WTC11 (cell line): ENCODE measurements around the gene PRSS38. TPM values are rescaled to one million over a fixed set of nuclear protein-coding genes. Genes with fewer than 3 reads are reported as not detected.

Experiments
- ATAC-seq: fragments of 200-7000 bp; cut with Tn5 transposase; 2 replicates; pipeline ENCODE4 v1.10.0; 2021; ENCODE audit warnings: mild to moderate bottlenecking, moderate library complexity
- CTCF ChIA-PET: fragments of 300-600 bp; sonication (Branson Sonifier 250); formaldehyde crosslinking; loops from one replicate; lab custom pipeline; 2021; ENCODE audit warnings: antibody characterized with exemption; lab: Charles Lee
- POLR2A ChIA-PET: fragments of 350-600 bp; sonication (Branson Sonifier 250); formaldehyde crosslinking; loops from one replicate; lab custom pipeline; 2021; ENCODE audit warnings: antibody characterized with exemption; lab: Charles Lee
- DNase-seq: peaks from one replicate; pipeline ENCODE4 v3.0.0; 2021; ENCODE audit warnings: low spot score
- H3K27ac Mint-ChIP-seq: 2 replicates; pipeline ENCODE4 v1.8.0; 2021; ENCODE audit warnings: mixed read lengths
- H3K27me3 Mint-ChIP-seq: 2 replicates; pipeline ENCODE4 v1.8.0; 2021; ENCODE audit warnings: low read depth, mild to moderate bottlenecking, moderate library complexity, mixed read lengths
- H3K36me3 Mint-ChIP-seq: 2 replicates; pipeline ENCODE4 v1.8.0; 2021; ENCODE audit warnings: mixed read lengths
- H3K4me1 Mint-ChIP-seq: 2 replicates; pipeline ENCODE4 v1.8.0; 2022; ENCODE audit warnings: mixed read lengths
- H3K4me3 Mint-ChIP-seq: 2 replicates; pipeline ENCODE4 v1.8.0; 2021; ENCODE audit warnings: mild to moderate bottlenecking, moderate library complexity, mixed read lengths
- H3K9me3 Mint-ChIP-seq: 2 replicates; pipeline ENCODE4 v1.8.0; 2021; ENCODE audit warnings: mixed read lengths
- AFF4 ChIP-seq: sonication (generic); formaldehyde crosslinking; IDR thresholded peaks from 2 replicates; pipeline ENCODE4 v1.8.1; 2023; ENCODE audit warnings: mild to moderate bottlenecking, missing genetic modification reagents, borderline replicate concordance
- CBFB ChIP-seq: sonication (generic); formaldehyde crosslinking; IDR thresholded peaks from 2 replicates; pipeline ENCODE4 v1.8.1; 2022; ENCODE audit warnings: mild to moderate bottlenecking, low read depth, missing genetic modification reagents
- E2F5 ChIP-seq: sonication (generic); formaldehyde crosslinking; IDR thresholded peaks from 2 replicates; pipeline ENCODE4 v1.8.1; 2022; ENCODE audit warnings: mild to moderate bottlenecking, moderate library complexity, missing genetic modification reagents
- ELF4 ChIP-seq: sonication (generic); formaldehyde crosslinking; IDR thresholded peaks from 2 replicates; pipeline ENCODE4 v1.8.1; 2022; ENCODE audit warnings: low read depth, mild to moderate bottlenecking, moderate library complexity, missing genetic modification reagents
- FOXK1 ChIP-seq: sonication (generic); formaldehyde crosslinking; IDR thresholded peaks from 2 replicates; pipeline ENCODE4 v1.8.0; 2022; ENCODE audit warnings: mild to moderate bottlenecking, moderate library complexity, missing genetic modification reagents
- HMGXB4 ChIP-seq: sonication (generic); formaldehyde crosslinking; IDR thresholded peaks from 2 replicates; pipeline ENCODE4 v1.8.1; 2023; ENCODE audit warnings: mild to moderate bottlenecking, moderate library complexity, missing genetic modification reagents
- IRF2 ChIP-seq: sonication (generic); formaldehyde crosslinking; IDR thresholded peaks from 2 replicates; pipeline ENCODE4 v1.8.0; 2022; ENCODE audit warnings: low read depth, missing genetic modification reagents, borderline replicate concordance
- JUN ChIP-seq: sonication (generic); formaldehyde crosslinking; IDR thresholded peaks from 2 replicates; pipeline ENCODE4 v1.8.0; 2023; ENCODE audit warnings: mild to moderate bottlenecking, missing genetic modification reagents
- NFATC4 ChIP-seq: fragments of 250-450 bp; sonication (Bioruptor Pico); IDR thresholded peaks from 2 replicates; pipeline ENCODE4 v1.9.0; 2021; ENCODE audit warnings: mild to moderate bottlenecking
- NFE2L1 ChIP-seq: sonication (generic); formaldehyde crosslinking; IDR thresholded peaks from 2 replicates; pipeline ENCODE4 v1.8.1; 2023; ENCODE audit warnings: missing genetic modification reagents
- STAT6 ChIP-seq: sonication (generic); formaldehyde crosslinking; conservative IDR thresholded peaks from 2 replicates; pipeline ENCODE4 v1.8.1; 2023; ENCODE audit warnings: mild to moderate bottlenecking, low read depth, missing genetic modification reagents, moderate library complexity
- TEAD1 ChIP-seq: sonication (generic); formaldehyde crosslinking; IDR thresholded peaks from 2 replicates; pipeline ENCODE4 v1.8.0; 2022; ENCODE audit warnings: mild to moderate bottlenecking, missing genetic modification reagents
- USF1 ChIP-seq: sonication (generic); formaldehyde crosslinking; IDR thresholded peaks from 2 replicates; pipeline ENCODE4 v1.8.0; 2022; ENCODE audit warnings: mild to moderate bottlenecking, missing genetic modification reagents
- ZBTB43 ChIP-seq: sonication (generic); formaldehyde crosslinking; IDR thresholded peaks from 2 replicates; pipeline ENCODE4 v1.8.1; 2023; ENCODE audit warnings: mild to moderate bottlenecking, missing genetic modification reagents
- ZNF263 ChIP-seq: sonication (generic); formaldehyde crosslinking; IDR thresholded peaks from 2 replicates; pipeline ENCODE4 v1.8.1; 2022; ENCODE audit warnings: low read depth, mild to moderate bottlenecking, moderate library complexity, missing genetic modification reagents
- ZNF317 ChIP-seq: sonication (generic); formaldehyde crosslinking; IDR thresholded peaks from 2 replicates; pipeline ENCODE4 v1.8.1; 2023; ENCODE audit warnings: low read depth, mild to moderate bottlenecking, moderate library complexity, missing genetic modification reagents, borderline replicate concordance
- ZNF512 ChIP-seq: sonication (generic); formaldehyde crosslinking; IDR thresholded peaks from 2 replicates; pipeline ENCODE4 v1.8.1; 2022; ENCODE audit warnings: missing genetic modification reagents, borderline replicate concordance
- total RNA-seq: library from RNA; stranded (reverse); gene quantifications from 3 replicates; pipeline ENCODE4 v1.2.3, GENCODE V29; 2021

PRSS38 gene
- total RNA-seq, 1 experiment from 2014 or later, result not detected

GRCh38 chr1:227771771-227772170, 43.7 kb upstream of the PRSS38 start:
- ATAC-seq (no peak), DNase-seq (no peak)
- no peak overlapping the region for H3K4me3 Mint-ChIP-seq
- TF ChIP-seq FOXK1 (CRISPR knock-in tag) (no peak), AFF4 (no peak), ZBTB43 (CRISPR knock-in tag) (no peak), JUN (CRISPR knock-in tag) (no peak)
- no peaks in the 10 kb centered on the region for H3K4me1 Mint-ChIP-seq
- ChIA-PET POLR2A (no interaction called here), CTCF (no interaction called here)
- H3K27ac Mint-ChIP-seq, result no peak overlapping the region
- no peaks in the 10 kb centered on the region for H3K9me3 Mint-ChIP-seq
- no peaks in the 10 kb centered on the region for H3K27me3 Mint-ChIP-seq
- peaks cover 28% of the 10 kb centered on the region for H3K36me3 Mint-ChIP-seq

- no peak overlapping the region for H3K4me3 Mint-ChIP-seq
- DNase-seq (no peak), ATAC-seq (no peak)
- no peaks in the 10 kb centered on the region for H3K27me3 Mint-ChIP-seq
- TF ChIP-seq ZNF263 (CRISPR knock-in tag) (no peak), HMGXB4 (CRISPR knock-in tag) (no peak), USF1 (CRISPR knock-in tag) (no peak), NFATC4 (CRISPR knock-in tag) (no peak), ZNF317 (no peak), STAT6 (CRISPR knock-in tag) (no peak), NFE2L1 (CRISPR knock-in tag) (no peak), E2F5 (CRISPR knock-in tag) (no peak), TEAD1 (no peak), ZNF512 (CRISPR knock-in tag) (no peak), IRF2 (no peak), ELF4 (CRISPR knock-in tag) (no peak), CBFB (no peak)
- CTCF ChIA-PET, result interaction anchor here (0.9 kb wide), 1 partner anchor 169 kb away, joined by 3 read pairs; no protein-coding TSS in a partner anchor
- POLR2A ChIA-PET, result no interaction called here
- H3K9me3 Mint-ChIP-seq, result no peaks in the 10 kb centered on the region
- peaks cover 10% of the 10 kb centered on the region for H3K36me3 Mint-ChIP-seq
- H3K4me1 Mint-ChIP-seq, result no peaks in the 10 kb centered on the region
- H3K27ac Mint-ChIP-seq, result no peak overlapping the region; the same call in 1 of the 2 replicates
Measured at GRCh38 chr1:227773558-227773957, 41.9 kb upstream of the PRSS38 start.
